HepG2 (cell line): ENCODE measurements around the gene BCL2L1. TPM values are rescaled to one million over a fixed set of nuclear protein-coding genes. Genes with fewer than 3 reads are reported as not detected.

Experiments used
- HHEX ChIP-seq: IDR thresholded peaks from 2 replicates; pipeline ENCODE4 v1.6.1; 2016; ENCODE audit warnings: control low read depth
- HOXA5 ChIP-seq: sonication (generic); formaldehyde crosslinking; IDR thresholded peaks from 2 replicates; pipeline ENCODE4 v1.4.0; 2020; ENCODE audit warnings: missing genetic modification reagents
- NFKBIZ ChIP-seq: IDR thresholded peaks from 2 replicates; pipeline ENCODE4 v1.6.1; 2018; ENCODE audit warnings: missing genetic modification reagents, missing compliant biosample characterization
- NFYC ChIP-seq: IDR thresholded peaks from 2 replicates; pipeline ENCODE4 v1.6.1; 2016; ENCODE audit warnings: missing genetic modification reagents, missing compliant biosample characterization
- SNAPC2 ChIP-seq: sonication (generic); formaldehyde crosslinking; IDR thresholded peaks from 2 replicates; pipeline ENCODE4 v1.8.1; 2022; ENCODE audit warnings: mild to moderate bottlenecking, missing genetic modification reagents
- SRY ChIP-seq: sonication (generic); formaldehyde crosslinking; IDR thresholded peaks from 2 replicates; pipeline ENCODE4 v1.8.0; 2022; ENCODE audit warnings: mild to moderate bottlenecking, missing genetic modification reagents
- XRCC5 ChIP-seq: fragments of 200-400 bp; formaldehyde crosslinking; optimal IDR thresholded peaks from 2 replicates; pipeline ENCODE3; 2017; ENCODE audit warnings: mild to moderate bottlenecking, low read length
- YY1 ChIP-seq: IDR thresholded peaks from 2 replicates; pipeline ENCODE4 v1.6.1; 2011; ENCODE audit warnings: low read length, low read depth, moderate library complexity, mild to moderate bottlenecking; ENCODE audit not compliant: insufficient read depth, insufficient replicate concordance
- ZBTB8A ChIP-seq: sonication (generic); formaldehyde crosslinking; IDR thresholded peaks from 2 replicates; pipeline ENCODE4 v1.4.0; 2020; ENCODE audit warnings: mild to moderate bottlenecking, low read depth, missing genetic modification reagents, borderline replicate concordance
- ZMYM3 ChIP-seq: sonication (generic); formaldehyde crosslinking; IDR thresholded peaks from 2 replicates; pipeline ENCODE4 v1.5.1; 2020; ENCODE audit warnings: mild to moderate bottlenecking, missing genetic modification reagents
- ZNF12 ChIP-seq: sonication (generic); formaldehyde crosslinking; IDR thresholded peaks from 2 replicates; pipeline ENCODE4 v1.5.0; 2020; ENCODE audit warnings: missing genetic modification reagents
- ZNF33A ChIP-seq: sonication (generic); formaldehyde crosslinking; IDR thresholded peaks from 2 replicates; pipeline ENCODE4 v1.5.1; 2020; ENCODE audit warnings: missing genetic modification reagents, mild to moderate bottlenecking, moderate library complexity, borderline replicate concordance
- ZNF367 ChIP-seq: sonication (generic); formaldehyde crosslinking; IDR thresholded peaks from 2 replicates; pipeline ENCODE4 v1.4.0; 2020; ENCODE audit warnings: missing genetic modification reagents, borderline replicate concordance
- ZNF776 ChIP-seq: sonication (generic); formaldehyde crosslinking; IDR thresholded peaks from 2 replicates; pipeline ENCODE4 v1.4.0; 2020; ENCODE audit warnings: mild to moderate bottlenecking, missing genetic modification reagents
- ZSCAN9 ChIP-seq: IDR thresholded peaks from 2 replicates; pipeline ENCODE4 v1.6.1; 2016; ENCODE audit warnings: borderline replicate concordance
- polyA plus RNA-seq, 8 experiments: library from polyadenylated mRNA; depleted of rRNA in 3 of 8; stranded (reverse) in 7 of 8; unstranded in 1 of 8; fragments of >200 nt; fragmentation: Illumina TruSeq in 4 of 8; extraction: Trizol in 4 of 8; gene quantifications; 2 replicates each; pipeline versions ENCODE4 v1.2.1 to v1.2.3, GENCODE V29; 2011 to 2016; ENCODE audit warnings: low read depth in 4 of 8, missing spikeins in 1 of 8, mixed read lengths in 1 of 8; ENCODE audit not compliant: insufficient read depth in 1 of 8
- total RNA-seq, 5 experiments: library from RNA; depleted of rRNA; stranded (reverse); fragments of >200 nt; fragmentation: Illumina TruSeq; extraction: Trizol; gene quantifications; 2 replicates each; pipeline ENCODE4 v1.2.3, GENCODE V29; 2016; ENCODE audit warnings: low read depth in 1 of 5
- TF ChIP-seq, protein P1 (sequence below): sonication (generic); formaldehyde crosslinking; IDR thresholded peaks from 2 replicates; pipeline ENCODE4 v1.4.0; 2020; ENCODE audit warnings: missing genetic modification reagents, low read depth, mild to moderate bottlenecking, borderline replicate concordance
- TF ChIP-seq, protein P2 (sequence below): sonication (generic); formaldehyde crosslinking; IDR thresholded peaks from 2 replicates; pipeline ENCODE4 v1.4.0; 2020; ENCODE audit warnings: low read depth, mild to moderate bottlenecking, missing genetic modification reagents
- TF ChIP-seq, protein P3 (sequence below): IDR thresholded peaks from 2 replicates; pipeline ENCODE4 v1.6.1; 2016; ENCODE audit warnings: missing genetic modification reagents, missing compliant biosample characterization
- TF ChIP-seq, protein P4 (sequence below): sonication (generic); formaldehyde crosslinking; IDR thresholded peaks from 2 replicates; pipeline ENCODE4 v1.4.0; 2020; ENCODE audit warnings: mild to moderate bottlenecking, missing genetic modification reagents, borderline replicate concordance
- TF ChIP-seq, protein P5 (sequence below): sonication (generic); formaldehyde crosslinking; IDR thresholded peaks from 2 replicates; pipeline ENCODE4 v1.4.0; 2020; ENCODE audit warnings: missing genetic modification reagents
- TF ChIP-seq, protein P6 (sequence below): sonication (generic); formaldehyde crosslinking; IDR thresholded peaks from 2 replicates; pipeline ENCODE4 v1.5.1; 2020; ENCODE audit warnings: mild to moderate bottlenecking, missing genetic modification reagents, moderate library complexity
- TF ChIP-seq, protein P7 (sequence below): sonication (generic); formaldehyde crosslinking; IDR thresholded peaks from 2 replicates; pipeline ENCODE4 v1.8.0; 2022; ENCODE audit warnings: low read depth, missing genetic modification reagents

BCL2L1 gene
- total and polyA plus RNA-seq, 2 of the 13 experiments (the other 11 are each of a cell fraction or from before 2014, with no cell fraction given): 164 to 258 TPM

DNA sequence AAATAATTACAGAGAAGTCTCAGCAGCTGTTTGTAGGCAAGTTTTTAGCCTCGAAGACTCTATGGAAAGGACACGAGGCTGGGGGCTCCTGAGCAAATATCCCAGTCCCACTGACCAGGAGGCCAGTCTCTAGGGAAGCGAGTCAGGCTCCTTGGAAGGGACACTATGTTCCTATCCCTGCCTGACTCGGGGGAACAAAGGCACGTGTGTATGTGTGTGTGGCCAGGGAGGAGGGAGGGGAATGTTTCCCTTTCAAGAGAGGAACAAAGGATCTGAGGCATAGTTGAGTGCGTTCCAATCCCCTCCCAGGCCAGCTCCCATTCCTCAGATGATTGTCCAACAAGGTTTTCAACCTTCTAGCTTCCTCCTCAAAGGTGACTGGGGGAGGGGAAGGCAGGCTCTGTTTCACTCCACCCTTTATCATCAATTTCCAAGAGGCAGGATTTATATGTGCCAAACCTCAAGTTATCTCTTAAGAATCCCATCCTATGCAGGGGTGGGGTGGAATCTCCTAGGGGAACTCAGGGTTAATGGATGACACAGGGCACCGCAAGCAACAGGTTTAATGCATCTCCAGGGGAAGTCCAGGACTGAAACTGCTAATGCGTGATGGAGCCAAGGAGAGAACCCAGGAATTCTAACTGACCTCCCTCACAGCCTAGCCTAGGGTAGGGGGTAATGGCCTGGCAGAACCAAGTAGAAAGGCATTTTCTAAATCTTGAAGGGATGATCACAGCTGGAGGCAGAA is 9.9 kb downstream of the BCL2L1 start (continued):
- 0 out of 2 replicates have a peak, but pooled peaks have one; percentile 39 for TF ChIP-seq ZBTB8A (CRISPR knock-in tag)
- TF ChIP-seq ZNF776 (CRISPR knock-in tag): no peak
- TF ChIP-seq HHEX (CRISPR knock-in tag): no peak
- peak; percentile 10; the same call in 1 of the 2 replicates for TF ChIP-seq NFYC
- TF ChIP-seq, protein P1, sequence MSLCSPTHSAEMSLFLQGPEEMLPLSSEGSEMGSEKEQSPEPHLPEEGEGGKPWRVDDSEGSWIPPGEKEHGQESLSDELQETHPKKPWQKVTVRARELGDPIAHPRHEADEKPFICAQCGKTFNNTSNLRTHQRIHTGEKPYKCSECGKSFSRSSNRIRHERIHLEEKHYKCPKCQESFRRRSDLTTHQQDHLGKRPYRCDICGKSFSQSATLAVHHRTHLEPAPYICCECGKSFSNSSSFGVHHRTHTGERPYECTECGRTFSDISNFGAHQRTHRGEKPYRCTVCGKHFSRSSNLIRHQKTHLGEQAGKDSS: no peak; the same call in 1 of the 2 replicates
- peak; percentile 8 for TF ChIP-seq YY1
- no peak for TF ChIP-seq ZNF367 (CRISPR knock-in tag)
- no peak for TF ChIP-seq ZMYM3 (CRISPR knock-in tag)
- TF ChIP-seq HOXA5 (CRISPR knock-in tag): no peak
- TF ChIP-seq, protein P2, sequence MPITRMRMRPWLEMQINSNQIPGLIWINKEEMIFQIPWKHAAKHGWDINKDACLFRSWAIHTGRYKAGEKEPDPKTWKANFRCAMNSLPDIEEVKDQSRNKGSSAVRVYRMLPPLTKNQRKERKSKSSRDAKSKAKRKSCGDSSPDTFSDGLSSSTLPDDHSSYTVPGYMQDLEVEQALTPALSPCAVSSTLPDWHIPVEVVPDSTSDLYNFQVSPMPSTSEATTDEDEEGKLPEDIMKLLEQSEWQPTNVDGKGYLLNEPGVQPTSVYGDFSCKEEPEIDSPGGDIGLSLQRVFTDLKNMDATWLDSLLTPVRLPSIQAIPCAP (CRISPR knock-in tag): no peak
- TF ChIP-seq, protein P3, sequence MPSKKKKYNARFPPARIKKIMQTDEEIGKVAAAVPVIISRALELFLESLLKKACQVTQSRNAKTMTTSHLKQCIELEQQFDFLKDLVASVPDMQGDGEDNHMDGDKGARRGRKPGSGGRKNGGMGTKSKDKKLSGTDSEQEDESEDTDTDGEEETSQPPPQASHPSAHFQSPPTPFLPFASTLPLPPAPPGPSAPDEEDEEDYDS: peak; percentile 32; the same call in 1 of the 2 replicates
- peak; percentile 79; the same call in 1 of the 2 replicates for TF ChIP-seq NFKBIZ
- TF ChIP-seq, protein P4, sequence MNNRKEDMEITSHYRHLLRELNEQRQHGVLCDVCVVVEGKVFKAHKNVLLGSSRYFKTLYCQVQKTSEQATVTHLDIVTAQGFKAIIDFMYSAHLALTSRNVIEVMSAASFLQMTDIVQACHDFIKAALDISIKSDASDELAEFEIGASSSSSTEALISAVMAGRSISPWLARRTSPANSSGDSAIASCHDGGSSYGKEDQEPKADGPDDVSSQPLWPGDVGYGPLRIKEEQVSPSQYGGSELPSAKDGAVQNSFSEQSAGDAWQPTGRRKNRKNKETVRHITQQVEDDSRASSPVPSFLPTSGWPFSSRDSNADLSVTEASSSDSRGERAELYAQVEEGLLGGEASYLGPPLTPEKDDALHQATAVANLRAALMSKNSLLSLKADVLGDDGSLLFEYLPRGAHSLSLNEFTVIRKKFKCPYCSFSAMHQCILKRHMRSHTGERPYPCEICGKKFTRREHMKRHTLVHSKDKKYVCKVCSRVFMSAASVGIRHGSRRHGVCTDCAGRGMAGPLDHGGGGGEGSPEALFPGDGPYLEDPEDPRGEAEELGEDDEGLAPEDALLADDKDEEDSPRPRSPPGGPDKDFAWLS (CRISPR knock-in tag): peak; percentile 34; the same call in 1 of the 2 replicates
- TF ChIP-seq, protein P5, sequence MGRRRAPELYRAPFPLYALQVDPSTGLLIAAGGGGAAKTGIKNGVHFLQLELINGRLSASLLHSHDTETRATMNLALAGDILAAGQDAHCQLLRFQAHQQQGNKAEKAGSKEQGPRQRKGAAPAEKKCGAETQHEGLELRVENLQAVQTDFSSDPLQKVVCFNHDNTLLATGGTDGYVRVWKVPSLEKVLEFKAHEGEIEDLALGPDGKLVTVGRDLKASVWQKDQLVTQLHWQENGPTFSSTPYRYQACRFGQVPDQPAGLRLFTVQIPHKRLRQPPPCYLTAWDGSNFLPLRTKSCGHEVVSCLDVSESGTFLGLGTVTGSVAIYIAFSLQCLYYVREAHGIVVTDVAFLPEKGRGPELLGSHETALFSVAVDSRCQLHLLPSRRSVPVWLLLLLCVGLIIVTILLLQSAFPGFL (CRISPR knock-in tag): no peak
- peak; percentile 71; the same call in 1 of the 2 replicates for TF ChIP-seq ZNF12
- TF ChIP-seq XRCC5: peak; percentile 79
- 0 out of 2 replicates have a peak, but pooled peaks have one; percentile 18 for TF ChIP-seq SRY
- 0 out of 2 replicates have a peak, but pooled peaks have one; percentile 46 for TF ChIP-seq ZSCAN9 (CRISPR knock-in tag)
- TF ChIP-seq SNAPC2 (CRISPR knock-in tag): no peak
- TF ChIP-seq, protein P6, sequence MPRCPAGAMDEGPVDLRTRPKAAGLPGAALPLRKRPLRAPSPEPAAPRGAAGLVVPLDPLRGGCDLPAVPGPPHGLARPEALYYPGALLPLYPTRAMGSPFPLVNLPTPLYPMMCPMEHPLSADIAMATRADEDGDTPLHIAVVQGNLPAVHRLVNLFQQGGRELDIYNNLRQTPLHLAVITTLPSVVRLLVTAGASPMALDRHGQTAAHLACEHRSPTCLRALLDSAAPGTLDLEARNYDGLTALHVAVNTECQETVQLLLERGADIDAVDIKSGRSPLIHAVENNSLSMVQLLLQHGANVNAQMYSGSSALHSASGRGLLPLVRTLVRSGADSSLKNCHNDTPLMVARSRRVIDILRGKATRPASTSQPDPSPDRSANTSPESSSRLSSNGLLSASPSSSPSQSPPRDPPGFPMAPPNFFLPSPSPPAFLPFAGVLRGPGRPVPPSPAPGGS (CRISPR knock-in tag): no peak
- TF ChIP-seq, protein P7, sequence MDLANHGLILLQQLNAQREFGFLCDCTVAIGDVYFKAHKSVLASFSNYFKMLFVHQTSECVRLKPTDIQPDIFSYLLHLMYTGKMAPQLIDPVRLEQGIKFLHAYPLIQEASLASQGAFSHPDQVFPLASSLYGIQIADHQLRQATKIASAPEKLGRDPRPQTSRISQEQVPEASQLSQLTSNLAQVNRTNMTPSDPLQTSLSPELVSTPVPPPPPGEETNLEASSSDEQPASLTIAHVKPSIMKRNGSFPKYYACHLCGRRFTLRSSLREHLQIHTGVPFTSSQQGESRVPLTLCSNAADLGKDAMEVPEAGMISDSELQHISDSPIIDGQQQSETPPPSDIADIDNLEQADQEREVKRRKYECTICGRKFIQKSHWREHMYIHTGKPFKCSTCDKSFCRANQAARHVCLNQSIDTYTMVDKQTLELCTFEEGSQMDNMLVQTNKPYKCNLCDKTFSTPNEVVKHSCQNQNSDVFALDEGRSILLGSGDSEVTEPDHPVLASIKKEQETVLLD (CRISPR knock-in tag): no peak
- no peak for TF ChIP-seq ZNF33A (CRISPR knock-in tag)
